GM18907 (cell line): Measurements from ENCODE around the gene RAB6B.

ENCODE experiments used
- ATAC-seq: cut with Tn5 transposase; IDR thresholded peaks from one replicate; pipeline ENCODE4 v1.9.1; 2021; ENCODE audit warnings: mild to moderate bottlenecking, moderate library complexity; ENCODE audit not compliant: unreplicated experiment

Gene RAB6B

DNA sequence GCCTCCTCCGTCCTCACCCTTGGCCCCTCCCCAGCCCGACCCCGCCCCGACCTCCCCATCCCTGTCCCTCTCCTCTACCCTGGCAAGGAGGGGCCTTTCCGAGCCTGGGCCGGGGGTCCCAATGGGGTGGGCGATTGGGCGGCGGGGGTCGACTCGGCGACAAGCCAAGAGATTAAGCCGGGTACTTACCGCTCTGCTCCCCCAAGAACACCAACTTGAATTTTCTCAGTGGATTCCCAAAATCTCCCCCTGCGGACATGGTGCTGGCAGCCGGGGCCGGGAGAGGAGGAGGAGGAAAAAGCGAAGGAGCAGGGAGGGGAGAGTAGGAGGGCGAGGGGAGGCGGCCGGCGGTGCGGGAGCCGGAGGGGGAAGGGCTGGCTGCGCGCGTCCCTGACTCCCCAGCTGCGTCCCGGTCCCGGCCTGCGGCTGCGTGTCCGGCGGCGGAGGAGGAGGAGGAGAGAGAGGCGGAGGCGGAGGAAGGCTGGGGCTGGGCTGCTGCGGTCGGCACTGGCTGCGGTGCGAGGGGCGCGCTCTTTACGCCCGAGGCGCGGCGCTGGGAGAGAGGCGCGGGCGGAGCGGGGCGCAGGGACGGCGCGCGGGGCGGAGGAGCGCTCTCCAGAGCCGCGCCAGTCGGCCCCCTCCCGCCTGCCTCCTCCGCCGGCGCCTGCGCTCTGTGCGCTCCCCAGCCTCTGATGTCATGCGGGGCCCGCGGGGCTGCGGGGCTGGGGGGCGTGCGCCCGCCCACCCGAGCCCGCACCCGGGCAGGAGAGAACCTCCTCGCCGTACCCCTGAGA is at the start of gene RAB6B:
TSS of gene RAB6B (minus strand) at position 675 of the 794 bp plus-strand sequence. CDS start at position 259, 416 bp downstream.
- ATAC-seq = no peak

- no peak for ATAC-seq
Measured at GRCh38 chr3:133944641-133945380, 49.1 kb upstream of the RAB6B start.

GRCh38 chr3:133944181-133944580 is 48.5 kb upstream of the RAB6B start:
- no peak for ATAC-seq

DNA sequence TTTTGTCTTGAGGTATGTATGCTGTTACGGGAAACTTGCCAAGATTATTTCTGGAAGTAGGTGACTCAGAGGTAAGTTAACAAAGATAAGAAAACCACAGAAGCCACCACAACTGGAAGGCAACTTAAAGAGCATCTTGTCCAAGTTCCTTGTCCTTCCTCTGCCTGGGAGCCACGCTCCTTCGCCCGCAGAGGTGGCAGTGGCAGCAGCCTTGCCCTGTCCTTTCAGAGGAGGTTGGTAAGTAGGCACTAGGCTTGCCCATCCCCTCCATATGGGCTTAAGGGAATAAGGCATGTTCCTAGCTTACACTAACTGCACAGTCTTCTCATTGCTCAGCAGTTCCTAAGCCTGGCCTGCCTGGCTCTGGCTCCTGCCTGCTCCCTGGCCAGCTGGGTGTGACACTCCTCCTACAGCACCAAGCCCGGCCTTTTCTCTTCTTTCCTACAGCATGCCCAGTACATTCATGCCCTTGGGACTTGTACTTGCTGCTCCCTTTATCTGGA is 48.0 kb upstream of the RAB6B start:
- no peak for ATAC-seq

GRCh38 chr3:133943031-133943535 is 47.4 kb upstream of the RAB6B start:
- no peak for ATAC-seq

DNA sequence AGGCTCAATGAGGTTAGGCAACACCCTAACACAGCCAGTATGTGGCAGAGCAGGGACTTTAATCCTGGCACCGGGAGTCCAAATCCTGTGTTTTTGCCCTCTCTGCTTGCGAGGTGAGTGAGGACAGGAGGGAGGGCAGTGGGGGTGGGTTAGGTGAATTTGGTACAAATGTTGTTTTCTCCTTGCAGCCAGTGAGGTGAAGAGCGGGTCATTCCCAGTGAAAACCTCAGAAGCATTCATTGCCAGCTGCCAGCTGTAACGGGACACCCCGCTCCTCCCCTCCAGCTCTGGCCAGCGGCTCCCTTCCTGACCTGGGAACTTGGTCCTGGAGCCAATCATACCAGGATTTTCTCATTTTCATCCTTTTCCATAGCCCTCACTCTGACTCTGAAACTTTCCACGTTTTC is 45.7 kb upstream of the RAB6B start:
- no peak for ATAC-seq

DNA sequence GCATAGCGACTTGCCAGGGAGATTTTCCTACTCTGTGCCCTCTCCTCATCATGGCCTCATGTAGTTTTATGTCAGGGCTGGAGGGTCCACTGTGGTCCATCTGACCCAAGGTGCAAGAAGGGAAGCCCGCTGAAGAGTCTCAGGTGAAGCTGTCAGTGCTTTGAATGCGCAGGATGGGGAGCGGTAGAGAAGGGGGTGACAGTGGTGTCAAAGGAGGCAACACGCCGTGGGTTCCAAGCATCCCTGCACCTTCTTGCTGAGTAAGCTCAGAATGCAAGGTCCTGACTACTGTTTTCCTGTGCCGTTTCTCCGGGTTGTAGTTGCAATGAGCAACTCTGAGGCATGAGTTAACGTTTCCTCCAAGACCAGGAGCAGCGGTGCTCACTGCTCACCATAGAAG is 44.9 kb upstream of the RAB6B start:
- ATAC-seq = no peak

DNA sequence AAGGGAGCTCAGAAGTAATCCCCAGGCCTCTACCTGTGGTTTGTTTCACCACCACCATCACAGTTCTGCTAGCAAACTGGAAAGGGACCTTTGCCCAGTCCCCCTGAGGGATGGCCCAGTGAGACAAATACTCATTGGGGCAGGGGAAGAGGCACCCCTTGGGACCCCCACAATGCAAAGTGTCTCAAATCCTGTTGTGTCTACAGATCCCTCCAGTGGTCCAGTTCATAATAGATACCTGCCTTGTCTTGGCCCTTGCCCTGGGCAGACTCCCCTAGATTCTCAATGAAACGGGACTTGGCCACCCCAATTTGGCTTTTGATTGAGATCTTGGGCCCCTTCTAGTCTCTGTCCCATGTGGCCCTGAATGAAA is 43.8 kb upstream of the RAB6B start:
- ATAC-seq = no peak

GRCh38 chr3:133938770-133939462 is 43.2 kb upstream of the RAB6B start:
- ATAC-seq = no peak

DNA sequence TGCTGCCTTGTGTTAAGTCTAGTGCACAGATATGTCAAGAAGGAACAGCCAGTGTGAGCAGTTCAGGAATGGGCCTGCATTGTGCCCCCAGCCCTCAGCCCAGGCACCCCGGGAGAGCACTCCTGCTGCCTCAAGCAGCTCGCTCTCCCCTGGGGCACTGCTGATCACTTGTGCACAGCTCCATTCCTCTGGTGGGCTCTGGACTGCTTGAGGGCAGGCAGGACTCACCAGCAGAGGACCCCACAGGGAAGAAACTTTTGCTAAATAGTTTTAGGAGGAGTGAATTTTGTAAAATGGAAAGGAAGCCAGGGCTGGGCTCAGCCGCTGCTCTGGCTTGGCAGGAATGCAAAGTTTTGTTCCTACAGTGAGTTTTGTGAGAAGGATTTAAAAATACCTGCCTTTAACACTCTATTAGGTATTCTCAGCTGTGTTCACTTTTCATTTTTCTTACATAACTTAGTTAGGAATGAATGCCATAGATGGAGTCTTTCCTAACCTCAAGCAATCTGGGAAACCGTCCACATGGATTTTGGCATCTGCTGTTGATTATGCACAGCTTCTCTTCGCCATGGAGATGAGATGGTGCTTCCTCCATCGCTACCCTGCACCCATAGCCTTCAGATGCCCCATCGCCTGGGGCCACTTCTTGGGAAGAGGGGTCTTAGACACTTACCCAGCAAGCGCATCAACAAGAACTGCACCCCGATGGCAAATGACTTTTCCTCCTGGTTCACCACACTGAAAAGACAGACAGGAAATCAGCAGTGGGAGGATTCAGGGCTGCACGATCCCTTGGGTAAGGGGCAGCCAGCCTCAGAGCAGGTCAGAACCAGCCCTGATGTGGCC is 42.3 kb upstream of the RAB6B start:
- no peak for ATAC-seq

- no peak for ATAC-seq
Measured at GRCh38 chr3:133937061-133937686, 41.5 kb upstream of the RAB6B start.

GRCh38 chr3:133935843-133936769 is 40.4 kb upstream of the RAB6B start:
- ATAC-seq = no peak

DNA sequence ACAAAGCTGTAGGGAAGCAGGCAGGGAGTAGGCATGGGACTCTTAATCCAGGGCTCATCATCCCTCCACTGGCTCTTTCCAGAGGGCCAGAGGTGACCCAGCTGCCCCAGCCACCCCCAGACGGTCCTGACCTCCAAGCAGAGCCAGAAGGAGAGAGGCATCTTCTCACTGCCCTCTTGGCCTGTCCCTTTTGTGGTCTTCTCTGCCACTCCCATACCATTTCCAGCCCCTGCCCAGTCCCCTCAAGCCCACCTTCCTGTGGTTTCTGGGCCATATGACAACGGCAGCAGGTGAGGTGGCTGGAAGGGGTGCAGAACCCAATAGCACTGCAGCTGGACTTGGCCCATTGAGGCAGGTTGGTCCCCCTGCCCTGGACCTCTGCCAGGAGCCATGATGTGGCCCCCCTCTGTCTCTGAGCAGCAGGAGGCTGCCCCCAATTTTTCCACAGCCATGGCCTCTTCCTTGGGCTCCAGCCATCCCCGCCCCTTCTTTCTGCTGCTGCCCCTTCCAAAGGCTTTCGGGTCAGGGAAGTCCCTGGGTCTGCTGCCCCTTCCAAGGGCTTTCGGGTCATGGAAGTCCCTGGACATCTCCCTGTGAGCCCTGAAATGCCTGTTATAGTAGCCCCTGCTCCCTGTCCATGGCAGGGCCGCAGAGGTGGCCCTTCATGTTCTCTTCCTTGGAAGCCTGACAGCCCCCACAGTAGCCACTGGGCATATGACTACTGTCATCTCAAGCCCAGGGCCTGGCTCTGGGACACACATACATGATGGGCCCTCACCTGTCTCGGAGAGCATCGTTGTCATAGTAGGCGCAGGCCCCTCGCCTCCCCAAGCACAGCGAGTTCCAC is 39.5 kb upstream of the RAB6B start:
- no peak for ATAC-seq

GRCh38 chr3:133934073-133934970 is 38.6 kb upstream of the RAB6B start:
- no peak for ATAC-seq

- ATAC-seq = no peak
Measured at GRCh38 chr3:133933097-133934024, 37.7 kb upstream of the RAB6B start.

- no peak for ATAC-seq
Measured at GRCh38 chr3:133932009-133932408, 36.3 kb upstream of the RAB6B start.
